PC-3 (cell line): ENCODE measurements around the gene PPFIA1. TPM values are rescaled to one million over a fixed set of nuclear protein-coding genes. Genes with fewer than 3 reads are reported as not detected.

Source experiments
- ATAC-seq: fragments of 200-7000 bp; cut with Tn5 transposase; 2 replicates; pipeline ENCODE4 v1.9.1; 2020; ENCODE audit warnings: mild to moderate bottlenecking, moderate library complexity
- BruUV-seq: library from RNA; stranded (reverse); fragments of 400-500 nt; replicated peaks from 2 replicates; lab custom pipeline; 2021; lab: Mats Ljungman, UMichigan
- CTCF ChIA-PET: fragments of 300-600 bp; sonication (Branson Sonifier 250); formaldehyde crosslinking; loops from one replicate; lab custom pipeline; 2022; ENCODE audit warnings: antibody characterized with exemption; lab: Charles Lee
- POLR2A ChIA-PET: fragments of 300-600 bp; sonication (Branson Sonifier 250); formaldehyde crosslinking; loops from one replicate; lab custom pipeline; 2022; ENCODE audit warnings: antibody characterized with exemption; ENCODE audit not compliant: unreplicated experiment; lab: Charles Lee
- DNase-seq: peaks from one replicate; pipeline ENCODE4 v3.0.0-alpha.2; 2015
- H2AFZ ChIP-seq: fragments of 300-600 bp; sonication (generic); 2 replicates; pipeline ENCODE4 v1.6.0; 2016; ENCODE audit warnings: antibody characterized with exemption, low read length
- H3F3A ChIP-seq: fragments of 300-600 bp; sonication (generic); one replicate; pipeline ENCODE4 v1.6.0; 2017; ENCODE audit warnings: antibody characterized with exemption, low read length, control low read depth, mild to moderate bottlenecking; ENCODE audit not compliant: unreplicated experiment
- H3K27ac ChIP-seq: fragments of 300-600 bp; sonication (generic); 2 replicates; pipeline ENCODE4 v1.5.1; 2016; ENCODE audit warnings: mild to moderate bottlenecking, low read length
- H3K27me3 ChIP-seq: fragments of 300-600 bp; sonication (generic); 2 replicates; pipeline ENCODE4 v1.6.1; 2016; ENCODE audit warnings: low read length, mixed read lengths
- H3K36me3 ChIP-seq: fragments of 300-600 bp; sonication (generic); 2 replicates; pipeline ENCODE4 v1.6.1; 2016; ENCODE audit warnings: low read depth, mixed run types, low read length, mixed read lengths
- H3K4me1 ChIP-seq: fragments of 300-600 bp; sonication (generic); 2 replicates; pipeline ENCODE4 v1.5.1; 2016; ENCODE audit warnings: low read length; ENCODE audit not compliant: insufficient read depth
- H3K4me2 ChIP-seq: fragments of 300-600 bp; sonication (generic); 2 replicates; pipeline ENCODE4 v1.6.0; 2016; ENCODE audit warnings: low read length
- H3K4me3 ChIP-seq: fragments of 300-600 bp; sonication (generic); 2 replicates; pipeline ENCODE4 v1.5.1; 2016; ENCODE audit warnings: mild to moderate bottlenecking, low read length, mixed read lengths
- H3K79me2 ChIP-seq: fragments of 300-600 bp; sonication (generic); 2 replicates; pipeline ENCODE4 v1.6.1; 2017; ENCODE audit warnings: low read length, mixed read lengths
- H3K9ac ChIP-seq: fragments of 300-600 bp; sonication (generic); 2 replicates; pipeline ENCODE4 v1.6.0; 2016; ENCODE audit warnings: mild to moderate bottlenecking, low read length
- H3K9me2 ChIP-seq: fragments of 300-600 bp; sonication (generic); replicated peaks from 2 replicates; pipeline ENCODE4 v1.6.1; 2016; ENCODE audit warnings: mixed run types, low read length, mixed read lengths
- H3K9me3 ChIP-seq: fragments of 300-600 bp; sonication (generic); 2 replicates; pipeline ENCODE4 v1.6.1; 2016; ENCODE audit warnings: low read length, mixed read lengths
- H4K20me1 ChIP-seq: fragments of 300-600 bp; sonication (generic); 2 replicates; pipeline ENCODE4 v1.6.1; 2016; ENCODE audit warnings: low read length, mixed read lengths
- EZH2 ChIP-seq: fragments of 300-600 bp; sonication (generic); IDR thresholded peaks from one replicate; pipeline ENCODE4 v1.6.1; 2017; ENCODE audit warnings: antibody characterized with exemption, mild to moderate bottlenecking, low read length; ENCODE audit not compliant: unreplicated experiment
- EZH2phosphoT487 ChIP-seq: fragments of 300-600 bp; sonication (generic); IDR thresholded peaks from 2 replicates; pipeline ENCODE4 v1.6.1; 2018; ENCODE audit warnings: mild to moderate bottlenecking, antibody characterized with exemption, low read length, borderline replicate concordance
- intact Hi-C: fragments of 100-400 bp; cut with micrococcal nuclease; formaldehyde crosslinking; loops from 2 replicates; pipeline ENCODE4 v1.9.0; 2023
- total RNA-seq: library from RNA; depleted of rRNA; stranded (reverse); fragments of >200 nt; gene quantifications from 2 replicates; pipeline ENCODE4 v1.2.3, GENCODE V29; 2014
- TF ChIP-seq, protein P1 (sequence below): fragments of 300-600 bp; sonication (generic); conservative IDR thresholded peaks from 2 replicates; pipeline ENCODE4 v1.5.1; 2017; ENCODE audit warnings: antibody characterized with exemption, low read depth, mild to moderate bottlenecking, low read length

Gene PPFIA1
- total RNA-seq, 1 experiment from 2014 or later, result 57.5 TPM

DNA sequence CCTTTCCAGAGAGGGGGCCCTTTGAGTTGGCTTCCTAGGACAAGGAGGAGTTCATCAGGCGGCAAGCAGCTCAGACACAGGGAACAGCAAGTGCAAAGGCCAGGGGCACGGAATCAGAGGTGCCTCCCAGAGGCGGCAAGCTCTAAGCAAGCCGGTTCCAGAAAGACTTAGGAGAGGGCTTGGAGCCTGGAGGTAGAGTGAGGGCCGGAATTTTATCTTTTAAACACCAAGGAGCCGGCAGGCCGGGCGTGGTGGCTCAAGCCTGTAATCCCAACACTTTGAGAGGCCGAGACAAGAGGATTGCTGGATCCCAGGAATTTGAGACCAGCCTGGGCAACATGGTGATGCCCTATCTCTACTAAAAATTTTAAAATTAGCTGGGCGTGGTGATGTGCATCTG, 40.8 kb upstream of the PPFIA1 start:
- no peaks in the 10 kb centered on the region for H3K27me3 ChIP-seq
- no peak overlapping the region for H3K27ac ChIP-seq
- TF ChIP-seq EZH2 (no peak), EZH2phosphoT487 (no peak)
- TF ChIP-seq, protein P1, sequence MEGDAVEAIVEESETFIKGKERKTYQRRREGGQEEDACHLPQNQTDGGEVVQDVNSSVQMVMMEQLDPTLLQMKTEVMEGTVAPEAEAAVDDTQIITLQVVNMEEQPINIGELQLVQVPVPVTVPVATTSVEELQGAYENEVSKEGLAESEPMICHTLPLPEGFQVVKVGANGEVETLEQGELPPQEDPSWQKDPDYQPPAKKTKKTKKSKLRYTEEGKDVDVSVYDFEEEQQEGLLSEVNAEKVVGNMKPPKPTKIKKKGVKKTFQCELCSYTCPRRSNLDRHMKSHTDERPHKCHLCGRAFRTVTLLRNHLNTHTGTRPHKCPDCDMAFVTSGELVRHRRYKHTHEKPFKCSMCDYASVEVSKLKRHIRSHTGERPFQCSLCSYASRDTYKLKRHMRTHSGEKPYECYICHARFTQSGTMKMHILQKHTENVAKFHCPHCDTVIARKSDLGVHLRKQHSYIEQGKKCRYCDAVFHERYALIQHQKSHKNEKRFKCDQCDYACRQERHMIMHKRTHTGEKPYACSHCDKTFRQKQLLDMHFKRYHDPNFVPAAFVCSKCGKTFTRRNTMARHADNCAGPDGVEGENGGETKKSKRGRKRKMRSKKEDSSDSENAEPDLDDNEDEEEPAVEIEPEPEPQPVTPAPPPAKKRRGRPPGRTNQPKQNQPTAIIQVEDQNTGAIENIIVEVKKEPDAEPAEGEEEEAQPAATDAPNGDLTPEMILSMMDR, result no peak
- POLR2A ChIA-PET, result no interaction called here
- H3K4me3 ChIP-seq, result no peak overlapping the region
- no peak overlapping the region for H3K4me2 ChIP-seq
- peaks cover 13% of the 10 kb centered on the region for H3K4me1 ChIP-seq
- H3K36me3 ChIP-seq, result no peaks in the 10 kb centered on the region
- H2AFZ ChIP-seq, result no peak overlapping the region
- no peaks in the 10 kb centered on the region for H4K20me1 ChIP-seq
- ATAC-seq, result no peak
- no TSS peak for BruUV-seq
- H3K9me2 ChIP-seq, result no peaks in the 10 kb centered on the region
- no peaks in the 10 kb centered on the region for H3F3A ChIP-seq
- CTCF ChIA-PET, result no interaction called here
- no peaks in the 10 kb centered on the region for H3K9me3 ChIP-seq
- intact Hi-C loops, result no loop called here
- DNase-seq, result no peak
- H3K79me2 ChIP-seq, result no peaks in the 10 kb centered on the region
- H3K9ac ChIP-seq, result no peak overlapping the region

DNA sequence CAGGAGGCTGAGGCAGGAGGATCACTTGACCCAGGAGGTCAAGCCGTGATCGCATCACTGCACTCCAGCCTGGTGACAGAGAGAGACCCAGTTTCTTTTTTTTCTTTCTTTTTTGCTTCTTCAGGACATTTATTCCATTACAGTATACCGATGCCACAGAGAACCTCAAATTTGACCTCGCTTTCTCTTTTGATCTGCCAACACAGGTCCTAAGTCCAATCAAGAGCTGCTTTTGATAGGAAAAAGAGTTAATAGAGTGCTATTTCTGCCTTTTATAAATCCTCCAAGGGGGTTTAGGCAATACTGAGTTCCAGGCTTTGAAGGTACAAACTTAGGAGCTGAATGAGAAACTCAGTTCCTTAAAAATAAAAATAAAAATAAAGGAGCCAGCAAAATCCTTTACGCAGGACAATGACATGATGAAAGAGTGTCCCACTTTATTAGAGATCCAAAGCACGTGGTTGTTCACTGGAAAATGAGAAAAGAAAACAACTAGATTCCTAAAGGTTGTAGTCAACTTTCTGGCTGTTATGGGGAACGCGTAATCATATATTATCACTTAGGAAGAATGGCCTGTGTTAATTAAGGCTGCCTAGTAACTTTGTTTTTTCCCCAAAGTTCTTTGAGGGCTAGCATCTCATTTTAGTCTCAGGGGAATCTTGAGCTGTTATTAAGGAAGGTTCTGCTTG, 40.2 kb upstream of the PPFIA1 start:
- BruUV-seq, result no TSS peak
- H2AFZ ChIP-seq, result no peak overlapping the region
- peaks cover 13% of the 10 kb centered on the region for H3K4me1 ChIP-seq
- DNase-seq, result no peak
- no peaks in the 10 kb centered on the region for H3K9me2 ChIP-seq
- H3K9ac ChIP-seq, result no peak overlapping the region
- H3K9me3 ChIP-seq, result no peaks in the 10 kb centered on the region
- no peak overlapping the region for H3K4me3 ChIP-seq
- H3K4me2 ChIP-seq, result no peak overlapping the region
- intact Hi-C loops, result no loop called here
- H3F3A ChIP-seq, result no peaks in the 10 kb centered on the region
- H3K36me3 ChIP-seq, result no peaks in the 10 kb centered on the region
- no peaks in the 10 kb centered on the region for H3K27me3 ChIP-seq
- POLR2A ChIA-PET, result no interaction called here
- no peak for ATAC-seq
- H3K79me2 ChIP-seq, result no peaks in the 10 kb centered on the region
- no peak overlapping the region for H3K27ac ChIP-seq
- CTCF ChIA-PET, result no interaction called here
- no peak for TF ChIP-seq EZH2
- no peak for TF ChIP-seq EZH2phosphoT487
- TF ChIP-seq, protein P1, result no peak
- no peaks in the 10 kb centered on the region for H4K20me1 ChIP-seq

DNA sequence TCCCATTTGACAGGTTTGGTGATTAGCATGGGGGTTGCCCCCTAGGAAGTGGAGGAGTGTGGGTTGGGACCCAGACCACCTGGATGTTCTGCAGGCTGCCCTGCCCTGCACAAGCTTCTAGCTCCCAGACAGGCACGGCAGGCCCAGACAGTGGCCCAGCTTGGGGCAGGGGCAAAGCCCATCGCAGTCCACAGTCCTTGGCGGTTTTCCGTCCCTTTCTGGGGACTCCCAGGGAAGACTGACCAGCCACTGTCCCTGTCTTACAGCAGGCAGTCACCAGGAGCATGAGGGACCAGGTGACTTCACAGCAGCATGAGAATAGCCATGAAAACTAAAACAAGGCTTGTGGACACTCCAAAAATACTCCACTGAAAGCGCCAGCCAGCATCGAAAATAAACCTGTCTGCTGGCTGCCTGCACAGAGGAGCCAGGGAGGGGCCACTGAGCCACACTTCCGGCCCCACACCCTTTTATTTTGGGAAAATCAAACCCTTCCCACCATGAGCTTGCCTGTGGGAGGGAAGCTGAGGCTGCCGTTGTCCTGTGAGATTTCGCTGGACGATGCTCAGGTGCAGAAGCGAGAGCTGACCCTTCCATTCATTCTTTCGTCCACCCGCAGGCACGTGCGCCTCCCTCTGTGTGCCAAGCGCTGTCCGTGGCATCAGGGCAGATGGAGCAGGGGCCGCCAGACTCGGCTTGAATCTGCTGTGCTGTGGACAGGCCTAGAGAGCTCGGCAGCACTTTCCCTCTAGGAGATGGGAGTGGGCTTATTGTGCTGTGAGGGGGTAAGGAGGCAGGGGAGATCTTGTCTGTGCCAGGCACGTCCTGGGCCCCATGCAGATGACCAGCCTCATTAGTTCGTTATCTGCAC, 39.4 kb upstream of the PPFIA1 start:
- no peak for TF ChIP-seq EZH2phosphoT487
- no peak for TF ChIP-seq EZH2
- TF ChIP-seq, protein P1, result no peak
- no peaks in the 10 kb centered on the region for H3K9me3 ChIP-seq
- no peaks in the 10 kb centered on the region for H3K27me3 ChIP-seq
- CTCF ChIA-PET, result no interaction called here
- no peak overlapping the region for H2AFZ ChIP-seq
- no peak overlapping the region for H3K27ac ChIP-seq
- H3K4me1 ChIP-seq, result peaks cover 13% of the 10 kb centered on the region
- H3K9me2 ChIP-seq, result no peaks in the 10 kb centered on the region
- intact Hi-C loops, result no loop called here
- no peak for DNase-seq
- H3F3A ChIP-seq, result no peaks in the 10 kb centered on the region
- no peaks in the 10 kb centered on the region for H3K79me2 ChIP-seq
- POLR2A ChIA-PET, result no interaction called here
- no peak for ATAC-seq
- H3K36me3 ChIP-seq, result no peaks in the 10 kb centered on the region
- no peak overlapping the region for H3K4me3 ChIP-seq
- H4K20me1 ChIP-seq, result no peaks in the 10 kb centered on the region
- no peak overlapping the region for H3K4me2 ChIP-seq
- BruUV-seq, result no TSS peak
- no peak overlapping the region for H3K9ac ChIP-seq
